Measurements from ENCODE around the gene GCN1. TPM values are rescaled to one million over a fixed set of nuclear protein-coding genes. Genes with fewer than 3 reads are reported as not detected.

GCN1 gene
- total and polyA plus RNA-seq, 10 of the 15 experiments (the other 5 are each of a cell fraction or from before 2014, with no cell fraction given) = 10.8 to 150 (median 58.3) TPM

GRCh38 chr12:120172053-120172452 is 22.5 kb downstream of the GCN1 start (continued):
- no peak for TF ChIP-seq NR2C2 (IDR thresholded peaks at IDR 0.05; ENCODE audit: borderline replicate concordance, control insufficient read depth, insufficient read length, low read depth)
- TF ChIP-seq FOXK2 (IDR thresholded peaks at IDR 0.05) = no peak
- no peak for TF ChIP-seq HSF1 (IDR thresholded peaks at IDR 0.05; ENCODE audit: low read depth, low read length)

- Histone ChIP-seq H3K9ac (ENCODE audit: control insufficient read depth, insufficient read depth, low read length) (no peak overlapping the region), H3K79me2 (ENCODE audit: control insufficient read depth, insufficient read depth, low read length) (no peaks in the 10 kb centered on the region), H4K20me1 (ENCODE audit: control insufficient read depth, insufficient read depth) (no peaks in the 10 kb centered on the region), H2AFZ (ENCODE audit: control insufficient read depth, low read depth, low read length) (no peak overlapping the region), H3K4me1 (ENCODE audit: control insufficient read depth, insufficient read depth, low read length) (peaks cover 21% of the 10 kb centered on the region), H3K36me3 (ENCODE audit: control insufficient read depth in 2 of 2, insufficient read depth in 2 of 2, low read length in 1 of 2) (peaks cover 25 to 31% of the 10 kb centered on the region in 2 experiments), H3K9me3 (replicated peaks; ENCODE audit: control insufficient read depth, insufficient read depth, low read length) (no peaks in the 10 kb centered on the region), H3K4me3 (no peak overlapping the region), H3K4me2 (ENCODE audit: control insufficient read depth, insufficient read depth) (no peak overlapping the region), H3K27me3 (replicated peaks in 1 of 2; ENCODE audit: control insufficient read depth in 2 of 2, insufficient read depth in 2 of 2, low read length in 1 of 2) (no peaks in the 10 kb centered on the region), H3K27ac (ENCODE audit: control insufficient read depth, insufficient read depth) (no peak overlapping the region)
- in situ Hi-C loops (cut with MboI) (no loop called here), intact Hi-C loops (cut with micrococcal nuclease; ENCODE audit: unreplicated experiment) (no loop called here)
- ChIA-PET RAD21 (ENCODE audit: unreplicated experiment) (no interaction called here), POLR2A (no interaction called here), CTCF (no interaction called here), SMC1A (ENCODE audit: uncharacterized antibody, unreplicated experiment) (interaction anchor here (1.6 kb wide), 1 partner anchor 10 kb away, joined by 3 read pairs; no protein-coding TSS in a partner anchor)
- ATAC-seq (no peak), DNase-seq (ENCODE audit: low read depth, low spot score) (no peak), FAIRE-seq (no peak)
- TF ChIP-seq IRF4 (IDR thresholded peaks at IDR 0.05; ENCODE audit: low read depth, low read length) (no peak), REST (IDR thresholded peaks at IDR 0.05; ENCODE audit: low read depth, low read length) (no peak), ZBED1 (IDR thresholded peaks at IDR 0.05; ENCODE audit: borderline replicate concordance) (no peak), HDAC2 (IDR thresholded peaks at IDR 0.05) (no peak), GATAD2B (conservative IDR thresholded peaks at IDR 0.05; ENCODE audit: low read depth) (no peak), NBN (IDR thresholded peaks at IDR 0.05) (no peak)
- WGBS (ENCODE audit: insufficient coverage, insufficient replicate concordance, low lambda C conversion rate, missing lambda C conversion rate) = 92% methylated on average over 7 of the region's 7 CpGs
- BruUV-seq (replicated peaks) = no TSS peak
Measured at GRCh38 chr12:120170631-120171030, 23.9 kb downstream of the GCN1 start.
